IMR-90 (cell line): ENCODE data around the gene NCKAP5. TPM values are rescaled to one million over a fixed set of nuclear protein-coding genes. Genes with fewer than 3 reads are reported as not detected.

ENCODE experiments used
- ATAC-seq: fragments of 200-7000 bp; cut with Tn5 transposase; 2 replicates; pipeline ENCODE4 v1.9.1; 2020; ENCODE audit warnings: low read depth, mild to moderate bottlenecking, moderate library complexity
- BruUV-seq: library from RNA; stranded (reverse); fragments of 400-500 nt; replicated peaks from 2 replicates; lab custom pipeline; 2021; lab: Mats Ljungman, UMichigan
- CTCF ChIA-PET: fragments of 300-600 bp; formaldehyde crosslinking; extraction: SDS; loops from one replicate; lab custom pipeline; 2021; ENCODE audit warnings: antibody characterized with exemption; lab: Yijun Ruan, JAX
- POLR2A ChIA-PET: fragments of 300-600 bp; sonication (Branson Sonifier 250); formaldehyde crosslinking; loops from one replicate; lab custom pipeline; 2022; ENCODE audit warnings: antibody characterized with exemption; ENCODE audit not compliant: unreplicated experiment; lab: Charles Lee
- DNase-seq: peaks from one replicate; pipeline ENCODE4 v3.0.0; 2013
- H2AFZ ChIP-seq: replicated peaks from 2 replicates; pipeline ENCODE3; 2013; ENCODE audit warnings: low read length, mild to moderate bottlenecking; ENCODE audit not compliant: poor library complexity
- H2AK5ac ChIP-seq: 2 replicates; pipeline ENCODE4 v1.6.1; 2013; ENCODE audit warnings: low read depth, low read length, inconsistent platforms
- H2AK9ac ChIP-seq: replicated peaks from 2 replicates; pipeline ENCODE3; 2013; ENCODE audit warnings: mild to moderate bottlenecking, low read depth, low read length, moderate library complexity; ENCODE audit not compliant: poor library complexity
- H2BK120ac ChIP-seq: 2 replicates; pipeline ENCODE4 v1.6.1; 2013; ENCODE audit warnings: low read depth, low read length, inconsistent platforms
- H2BK15ac ChIP-seq: 3 replicates; pipeline ENCODE4 v1.6.1; 2013; ENCODE audit warnings: low read depth, low read length, inconsistent platforms
- H2BK20ac ChIP-seq: 2 replicates; pipeline ENCODE4 v1.6.1; 2013; ENCODE audit warnings: low read depth, mild to moderate bottlenecking, inconsistent platforms, low read length, moderate library complexity
- H2BK5ac ChIP-seq: 2 replicates; pipeline ENCODE4 v1.6.1; 2013; ENCODE audit warnings: mild to moderate bottlenecking, low read depth, low read length, inconsistent platforms; ENCODE audit not compliant: poor library complexity, severe bottlenecking
- H3K14ac ChIP-seq: replicated peaks from 2 replicates; pipeline ENCODE4 v1.6.1; 2013; ENCODE audit warnings: low read depth, low read length, inconsistent platforms
- H3K18ac ChIP-seq: 2 replicates; pipeline ENCODE4 v1.6.1; 2013; ENCODE audit warnings: low read depth, low read length, control low read depth
- H3K23ac ChIP-seq: 2 replicates; pipeline ENCODE4 v1.6.1; 2013; ENCODE audit warnings: low read depth, low read length, inconsistent platforms
- H3K27ac ChIP-seq: 2 replicates; pipeline ENCODE4 v1.5.1; 2013; ENCODE audit warnings: mild to moderate bottlenecking, control low read depth, low read length; ENCODE audit not compliant: insufficient read depth
- H3K27me3 ChIP-seq: 2 replicates; pipeline ENCODE4 v1.6.1; 2013; ENCODE audit warnings: low read length; ENCODE audit not compliant: control insufficient read depth, insufficient read depth
- H3K36me3 ChIP-seq: 2 replicates; pipeline ENCODE4 v1.6.1; 2013; ENCODE audit warnings: low read length, mixed read lengths; ENCODE audit not compliant: control insufficient read depth, insufficient read depth
- H3K4ac ChIP-seq: 2 replicates; pipeline ENCODE4 v1.6.1; 2013; ENCODE audit warnings: low read depth, low read length, inconsistent platforms
- H3K4me1 ChIP-seq: 2 replicates; pipeline ENCODE4 v1.6.1; 2013; ENCODE audit warnings: low read length, mixed read lengths; ENCODE audit not compliant: control insufficient read depth, insufficient read depth
- H3K4me2 ChIP-seq: 2 replicates; pipeline ENCODE4 v1.6.1; 2013; ENCODE audit warnings: low read depth, mild to moderate bottlenecking, control low read depth, low read length, moderate library complexity
- H3K4me3 ChIP-seq: 2 replicates; pipeline ENCODE4 v1.5.1; 2013; ENCODE audit warnings: low read depth, mild to moderate bottlenecking, control low read depth, low read length, moderate library complexity; ENCODE audit not compliant: insufficient read depth
- H3K56ac ChIP-seq: 2 replicates; pipeline ENCODE4 v1.6.1; 2013; ENCODE audit warnings: low read length, inconsistent platforms; ENCODE audit not compliant: insufficient read depth; ENCODE audit errors: extremely low read depth
- H3K79me1 ChIP-seq, 2 experiments: 2 replicates each; pipeline ENCODE4 v1.6.1; 2013; ENCODE audit warnings: low read length in 2 of 2, inconsistent platforms in 1 of 2, low read depth in 1 of 2
- H3K9ac ChIP-seq: 2 replicates; pipeline ENCODE4 v1.6.1; 2013; ENCODE audit warnings: low read depth, low read length, control low read depth
- H3K9me1 ChIP-seq: 2 replicates; pipeline ENCODE4 v1.6.1; 2013; ENCODE audit warnings: low read length, inconsistent platforms; ENCODE audit not compliant: insufficient read depth
- H3K9me3 ChIP-seq: 2 replicates; pipeline ENCODE4 v1.6.1; 2013; ENCODE audit warnings: low read length; ENCODE audit not compliant: control insufficient read depth, insufficient read depth
- H4K20me1 ChIP-seq: 2 replicates; pipeline ENCODE4 v1.6.1; 2013; ENCODE audit warnings: low read length, inconsistent platforms; ENCODE audit not compliant: insufficient read depth
- H4K5ac ChIP-seq: 2 replicates; pipeline ENCODE4 v1.6.1; 2013; ENCODE audit warnings: mild to moderate bottlenecking, low read depth, low read length, control low read depth
- H4K8ac ChIP-seq, 2 experiments: 2 replicates each; pipeline ENCODE4 v1.6.1; 2013; ENCODE audit warnings: low read depth in 2 of 2, low read length in 2 of 2, control low read depth in 1 of 2, inconsistent platforms in 1 of 2
- H4K91ac ChIP-seq: 2 replicates; pipeline ENCODE4 v1.6.1; 2013; ENCODE audit warnings: low read depth, low read length, inconsistent platforms; ENCODE audit not compliant: insufficient read depth
- BHLHE40 ChIP-seq: fragments of 150-350 bp; IDR thresholded peaks from 2 replicates; pipeline ENCODE4 v1.6.1; 2016; ENCODE audit warnings: mild to moderate bottlenecking, low read depth, low read length
- CEBPB ChIP-seq: IDR thresholded peaks from 2 replicates; pipeline ENCODE4 v1.6.1; 2012; ENCODE audit warnings: low read depth, low read length, improper control_type of control experiment
- CHD1 ChIP-seq: IDR thresholded peaks from 2 replicates; pipeline ENCODE4 v1.6.1; 2012; ENCODE audit warnings: low read depth, low read length, improper control_type of control experiment
- ELK1 ChIP-seq: fragments of 150-350 bp; IDR thresholded peaks from 2 replicates; pipeline ENCODE4 v1.6.1; 2016; ENCODE audit warnings: low read depth, mild to moderate bottlenecking, low read length, moderate library complexity, borderline replicate concordance
- FOS ChIP-seq: fragments of 150-350 bp; IDR thresholded peaks from 2 replicates; pipeline ENCODE4 v1.6.1; 2016; ENCODE audit warnings: low read depth, low read length
- MAFK ChIP-seq: IDR thresholded peaks from 2 replicates; pipeline ENCODE4 v1.6.1; 2012; ENCODE audit warnings: low read depth, low read length, improper control_type of control experiment
- MAZ ChIP-seq: IDR thresholded peaks from 2 replicates; pipeline ENCODE4 v1.6.1; 2012; ENCODE audit warnings: low read depth, mild to moderate bottlenecking, low read length, improper control_type of control experiment, moderate library complexity, borderline replicate concordance
- MXI1 ChIP-seq: IDR thresholded peaks from 2 replicates; pipeline ENCODE4 v1.6.1; 2012; ENCODE audit warnings: low read depth, mild to moderate bottlenecking, low read length, moderate library complexity, borderline replicate concordance
- NFE2L2 ChIP-seq: fragments of 150-350 bp; IDR thresholded peaks from 2 replicates; pipeline ENCODE4 v1.6.1; 2016; ENCODE audit warnings: low read depth, mild to moderate bottlenecking, low read length
- POLR2A ChIP-seq: IDR thresholded peaks from 2 replicates; pipeline ENCODE4 v1.6.1; 2012; ENCODE audit warnings: mild to moderate bottlenecking, low read depth, low read length
- RAD21 ChIP-seq: IDR thresholded peaks from 2 replicates; pipeline ENCODE4 v1.6.1; 2012; ENCODE audit warnings: low read length, improper control_type of control experiment
- RCOR1 ChIP-seq: IDR thresholded peaks from 2 replicates; pipeline ENCODE4 v1.6.1; 2012; ENCODE audit warnings: mild to moderate bottlenecking, low read length, improper control_type of control experiment; ENCODE audit not compliant: insufficient replicate concordance
- RFX5 ChIP-seq: IDR thresholded peaks from 2 replicates; pipeline ENCODE4 v1.8.0; 2012; ENCODE audit warnings: low read depth, mild to moderate bottlenecking, low read length, moderate library complexity
- SMC3 ChIP-seq: fragments of 150-350 bp; IDR thresholded peaks from 2 replicates; pipeline ENCODE4 v1.6.1; 2016; ENCODE audit warnings: low read depth, mild to moderate bottlenecking, antibody characterized with exemption, low read length, moderate library complexity
- dilution Hi-C: fragments of 300-500 bp; cut with HindIII; formaldehyde crosslinking; loops from one replicate; pipeline ENCODE4 v1.14.3; 2018; ENCODE audit warnings: low sequenced_read_pairs; ENCODE audit not compliant: unreplicated experiment
- in situ Hi-C: fragments of 300-500 bp; cut with MboI; formaldehyde crosslinking; loops from 3 replicates; pipeline ENCODE4 v1.14.3; 2019; ENCODE audit warnings: low sequenced_read_pairs, inconsistent platforms, mixed read lengths
- intact Hi-C: fragments of 100-400 bp; cut with micrococcal nuclease; formaldehyde crosslinking; loops from 2 replicates; pipeline ENCODE4 v1.10.0; 2022
- polyA plus RNA-seq, 3 experiments: library from polyadenylated mRNA; depleted of rRNA; stranded (reverse); fragments of >200 nt; gene quantifications; 2 replicates each; pipeline ENCODE4 v1.2.3, GENCODE V29; 2012; ENCODE audit warnings: low replicate concordance in 1 of 3
- total RNA-seq: library from RNA; depleted of rRNA; stranded (reverse); fragments of >200 nt; gene quantifications from 2 replicates; pipeline ENCODE4 v1.2.3, GENCODE V29; 2012
- TF ChIP-seq, protein P1 (sequence below): fragments of 150-350 bp; IDR thresholded peaks from 2 replicates; pipeline ENCODE4 v1.6.1; 2017; ENCODE audit warnings: mild to moderate bottlenecking, antibody characterized with exemption, low read length, low read depth
- TF ChIP-seq, protein P2 (sequence below): conservative IDR thresholded peaks from 2 replicates; pipeline ENCODE4 v1.5.1; 2012; ENCODE audit warnings: mild to moderate bottlenecking, low read depth, low read length, improper control_type of control experiment

Gene NCKAP5
- total and polyA plus RNA-seq, 2 of the 4 experiments (the other 2 are of a cell fraction), result 2.7 to 3.9 TPM

- CTCF ChIA-PET, result interaction anchor here (0.6 to 0.8 kb wide), 3 partner anchors 35 to 194 kb away, joined by 3 to 6 read pairs (median 4); no protein-coding TSS in a partner anchor
- DNase-seq, result peak; percentile 11
- dilution Hi-C loops, result no loop called here
These were observed 85.1 kb downstream of the NCKAP5 start for GRCh38 chr2:133483181-133483580.

More at GRCh38 chr2:133483181-133483580, 85.1 kb downstream of the NCKAP5 start:
- no peaks in the 10 kb centered on the region for H3K36me3 ChIP-seq
- H3K27me3 ChIP-seq, result no peaks in the 10 kb centered on the region
- no peak overlapping the region for H2BK15ac ChIP-seq
- H3K14ac ChIP-seq, result no peak overlapping the region
- H3K4me2 ChIP-seq, result no peak overlapping the region
- H3K79me1 ChIP-seq, result no peaks in the 10 kb centered on the region
- intact Hi-C loops, result no loop called here
- TF ChIP-seq BHLHE40 (no peak), CEBPB (no peak), CHD1 (no peak), SMC3 (no peak), POLR2A (no peak), RCOR1 (no peak), MAFK (no peak), MXI1 (no peak), FOS (no peak), RAD21 (no peak), RFX5 (no peak), MAZ (no peak), NFE2L2 (no peak), ELK1 (no peak)
- TF ChIP-seq, protein P1, sequence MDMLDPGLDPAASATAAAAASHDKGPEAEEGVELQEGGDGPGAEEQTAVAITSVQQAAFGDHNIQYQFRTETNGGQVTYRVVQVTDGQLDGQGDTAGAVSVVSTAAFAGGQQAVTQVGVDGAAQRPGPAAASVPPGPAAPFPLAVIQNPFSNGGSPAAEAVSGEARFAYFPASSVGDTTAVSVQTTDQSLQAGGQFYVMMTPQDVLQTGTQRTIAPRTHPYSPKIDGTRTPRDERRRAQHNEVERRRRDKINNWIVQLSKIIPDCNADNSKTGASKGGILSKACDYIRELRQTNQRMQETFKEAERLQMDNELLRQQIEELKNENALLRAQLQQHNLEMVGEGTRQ, result no peak
- TF ChIP-seq, protein P2, sequence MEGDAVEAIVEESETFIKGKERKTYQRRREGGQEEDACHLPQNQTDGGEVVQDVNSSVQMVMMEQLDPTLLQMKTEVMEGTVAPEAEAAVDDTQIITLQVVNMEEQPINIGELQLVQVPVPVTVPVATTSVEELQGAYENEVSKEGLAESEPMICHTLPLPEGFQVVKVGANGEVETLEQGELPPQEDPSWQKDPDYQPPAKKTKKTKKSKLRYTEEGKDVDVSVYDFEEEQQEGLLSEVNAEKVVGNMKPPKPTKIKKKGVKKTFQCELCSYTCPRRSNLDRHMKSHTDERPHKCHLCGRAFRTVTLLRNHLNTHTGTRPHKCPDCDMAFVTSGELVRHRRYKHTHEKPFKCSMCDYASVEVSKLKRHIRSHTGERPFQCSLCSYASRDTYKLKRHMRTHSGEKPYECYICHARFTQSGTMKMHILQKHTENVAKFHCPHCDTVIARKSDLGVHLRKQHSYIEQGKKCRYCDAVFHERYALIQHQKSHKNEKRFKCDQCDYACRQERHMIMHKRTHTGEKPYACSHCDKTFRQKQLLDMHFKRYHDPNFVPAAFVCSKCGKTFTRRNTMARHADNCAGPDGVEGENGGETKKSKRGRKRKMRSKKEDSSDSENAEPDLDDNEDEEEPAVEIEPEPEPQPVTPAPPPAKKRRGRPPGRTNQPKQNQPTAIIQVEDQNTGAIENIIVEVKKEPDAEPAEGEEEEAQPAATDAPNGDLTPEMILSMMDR, result no peak
- no peaks in the 10 kb centered on the region for H3K9me1 ChIP-seq
- no peak overlapping the region for H2BK20ac ChIP-seq
- H4K5ac ChIP-seq, result no peak overlapping the region
- H2BK120ac ChIP-seq, result no peak overlapping the region
- no peak overlapping the region for H3K23ac ChIP-seq
- H3K9ac ChIP-seq, result no peak overlapping the region
- H4K8ac ChIP-seq, result no peak overlapping the region
- no peak overlapping the region for H3K27ac ChIP-seq
- no peak overlapping the region for H4K91ac ChIP-seq
- no peak overlapping the region for H2AK5ac ChIP-seq
- no TSS peak for BruUV-seq
- peaks cover 2% of the 10 kb centered on the region for H3K4me1 ChIP-seq
- in situ Hi-C loops, result no loop called here
- no peaks in the 10 kb centered on the region for H3K9me3 ChIP-seq
- H3K56ac ChIP-seq, result no peak overlapping the region
- no peak overlapping the region for H2BK5ac ChIP-seq
- no peak for ATAC-seq
- no peak overlapping the region for H3K4ac ChIP-seq
- H3K18ac ChIP-seq, result no peak overlapping the region
- H3K4me3 ChIP-seq, result no peak overlapping the region
- H2AFZ ChIP-seq, result no peak overlapping the region
- POLR2A ChIA-PET, result no interaction called here
- H4K20me1 ChIP-seq, result no peaks in the 10 kb centered on the region
- H2AK9ac ChIP-seq, result no peak overlapping the region
